ENCODE data around the gene SLC20A1.

The SLC20A1 gene

DNA sequence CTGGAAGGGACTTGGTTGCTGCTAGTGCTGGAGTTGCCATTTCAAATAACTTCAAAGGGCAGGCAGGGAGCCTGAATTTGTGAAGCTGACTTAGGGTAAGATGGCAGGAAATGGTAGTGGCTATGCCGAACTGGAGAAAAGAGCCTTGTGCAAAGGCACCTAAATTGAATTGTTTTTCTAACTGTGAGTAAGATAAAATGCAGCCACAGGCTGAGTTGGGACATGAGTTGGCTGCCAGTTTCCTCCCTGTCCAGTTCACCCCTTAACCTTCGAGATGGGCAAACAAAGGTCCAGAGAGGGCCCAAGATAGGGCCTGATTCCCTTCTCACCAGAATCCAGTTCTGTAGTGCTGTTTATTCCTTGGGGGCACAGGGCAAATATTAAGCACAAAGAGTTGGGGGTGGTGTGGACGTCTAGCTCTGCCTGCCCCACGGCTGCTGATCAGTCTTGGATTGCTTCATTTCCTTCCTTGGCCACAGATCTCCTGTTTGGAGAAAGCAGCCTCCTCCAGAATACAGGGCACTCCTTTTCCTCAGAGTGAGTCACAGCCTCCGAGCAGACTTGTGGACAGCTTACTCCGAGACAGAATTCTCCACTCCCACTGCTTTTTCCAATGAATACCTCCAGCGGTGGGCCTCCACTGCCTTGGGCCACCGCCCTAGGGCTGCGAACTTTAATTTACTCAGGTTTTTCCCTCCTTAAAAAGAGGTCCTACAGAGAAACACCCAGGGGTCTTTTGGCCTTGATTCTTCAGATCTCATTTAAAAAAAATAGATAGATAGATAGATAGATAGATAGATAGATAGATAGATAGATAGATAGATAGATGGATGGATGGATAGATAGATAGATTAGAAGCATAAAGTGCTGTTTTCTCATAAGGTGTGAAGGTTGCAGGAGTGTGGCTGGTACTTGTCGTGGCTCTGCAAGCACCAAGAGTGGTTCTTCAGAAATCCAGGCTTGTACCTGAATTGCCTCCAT, 18.4 kb upstream of the SLC20A1 start:
- no peak for DNase-seq

DNA sequence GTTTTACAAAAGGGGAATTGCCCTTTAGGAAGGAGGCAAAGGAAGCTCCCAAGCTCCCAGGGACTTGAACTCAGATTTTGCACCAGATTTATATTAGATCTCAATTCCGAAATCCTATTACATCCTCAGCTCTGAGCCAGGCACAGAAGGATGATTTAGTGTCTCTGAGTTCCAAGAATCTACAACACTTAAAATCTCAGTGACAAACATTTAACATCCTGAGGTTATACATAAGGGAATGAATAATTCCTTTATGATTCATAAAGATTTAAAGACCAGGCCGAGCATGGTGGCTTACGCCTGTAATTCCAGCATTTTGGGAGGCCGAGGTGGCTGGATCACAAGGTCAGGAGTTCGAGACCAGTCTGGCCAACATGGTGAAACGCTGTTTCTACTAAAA, 16.5 kb upstream of the SLC20A1 start:
- no peak for DNase-seq

DNA sequence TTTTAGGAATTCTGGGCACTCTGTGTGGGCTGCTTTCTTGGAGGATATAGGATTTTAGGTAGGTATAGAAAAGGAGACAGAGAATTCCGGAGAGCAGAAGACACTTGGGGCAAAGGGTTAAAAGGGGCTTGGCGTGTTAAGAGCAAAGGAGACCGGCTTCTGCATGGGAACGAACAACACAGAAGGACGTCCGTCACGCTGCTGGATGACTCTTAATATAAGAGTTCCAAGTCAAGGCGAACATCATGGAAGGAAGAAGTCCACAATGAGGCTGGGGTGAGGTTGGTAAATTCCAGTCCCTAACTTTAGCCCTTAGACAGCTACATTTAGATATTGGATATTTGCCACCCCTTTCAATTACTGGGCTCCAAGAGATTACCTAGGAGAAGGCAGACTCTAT, 15.9 kb upstream of the SLC20A1 start:
- no peak for DNase-seq

DNA sequence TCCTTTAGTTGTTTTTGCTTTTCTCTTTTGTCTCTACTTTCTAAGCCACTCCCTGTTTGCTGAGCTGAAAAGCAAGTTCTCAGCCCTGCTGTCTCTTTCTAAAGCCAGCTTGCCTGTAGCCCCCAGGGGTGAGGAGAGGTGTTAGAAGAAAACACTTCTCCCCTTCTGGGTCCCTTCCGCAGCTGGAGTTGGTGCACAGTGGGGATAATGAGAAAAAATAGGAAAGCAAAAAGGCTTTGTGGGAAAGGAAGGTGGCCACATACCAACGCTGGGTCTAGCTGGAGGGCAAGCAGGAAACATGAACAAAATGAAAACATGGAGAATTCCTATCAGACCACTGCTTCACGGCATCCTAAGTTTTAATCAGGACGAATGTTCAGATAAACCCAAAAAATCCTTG, 15.5 kb upstream of the SLC20A1 start:
- no peak for DNase-seq

DNA sequence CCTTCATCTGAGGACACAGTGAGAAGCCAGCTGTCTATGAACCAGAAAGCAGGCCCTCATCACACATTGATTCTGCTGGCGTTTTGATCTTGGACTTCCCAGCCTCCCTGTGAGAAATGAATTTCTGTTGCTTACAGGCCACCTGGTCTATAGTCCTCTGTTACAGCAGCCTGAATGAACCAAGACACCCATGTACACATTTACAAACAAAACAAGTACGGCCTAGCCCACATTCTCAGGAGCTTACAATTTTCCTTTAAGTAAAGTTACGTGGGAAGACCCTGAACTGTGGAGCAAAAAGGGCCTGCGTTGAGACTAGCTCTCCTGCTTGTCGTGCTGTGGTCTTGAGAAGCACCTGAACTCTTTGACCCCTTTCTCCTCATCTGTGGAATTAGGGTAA, 12.0 kb upstream of the SLC20A1 start:
- no peak for DNase-seq

DNA sequence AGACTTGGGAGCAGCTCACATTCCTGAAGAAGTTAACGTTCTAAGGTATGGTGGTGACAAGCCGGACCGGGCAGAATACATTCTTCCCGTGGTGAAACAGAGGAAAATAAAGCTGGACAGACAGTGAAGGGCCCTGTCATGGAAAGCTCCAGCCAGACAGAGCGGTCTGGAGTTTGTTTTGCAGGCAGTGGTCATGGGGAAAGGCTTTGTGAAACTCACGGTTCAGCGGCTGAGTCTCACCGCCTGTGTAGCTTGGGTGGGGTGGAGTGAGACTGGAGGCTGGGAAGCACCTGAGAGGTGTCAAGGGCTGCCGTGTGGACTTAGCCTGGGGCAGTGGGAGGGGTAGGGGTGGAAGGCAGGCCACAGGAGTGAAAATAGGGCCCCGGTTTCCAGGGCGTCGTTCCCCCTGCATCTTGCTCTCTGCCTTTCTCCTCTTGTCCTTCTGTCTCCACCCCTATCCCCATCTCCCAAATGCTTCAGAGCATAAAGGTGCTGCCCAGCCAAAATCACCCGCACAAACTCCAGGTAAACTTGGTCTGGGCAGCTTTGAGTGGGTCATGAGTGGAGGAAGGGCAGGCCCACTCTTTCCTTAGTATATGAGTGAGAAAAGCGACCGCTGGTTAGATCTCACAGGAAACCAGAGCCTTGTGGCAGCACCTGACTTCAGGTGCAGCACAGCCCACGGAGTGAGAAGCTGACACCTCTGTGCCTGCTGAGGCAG, 11.4 kb upstream of the SLC20A1 start:
- DNase-seq: no peak

DNA sequence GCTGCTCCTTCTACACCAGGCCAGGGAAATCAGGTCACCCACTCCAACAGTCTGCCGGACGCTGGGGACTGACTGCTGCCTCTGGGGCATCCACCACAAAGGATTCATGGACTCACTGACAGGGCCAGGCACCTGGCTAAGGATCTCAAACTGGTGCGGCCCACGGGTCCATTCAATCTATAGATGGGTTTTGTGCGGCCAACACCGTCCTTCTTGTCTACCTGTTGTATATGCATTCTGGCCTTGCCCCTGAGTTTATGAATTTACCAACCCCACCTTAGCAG, 10.9 kb upstream of the SLC20A1 start:
- DNase-seq: no peak

DNA sequence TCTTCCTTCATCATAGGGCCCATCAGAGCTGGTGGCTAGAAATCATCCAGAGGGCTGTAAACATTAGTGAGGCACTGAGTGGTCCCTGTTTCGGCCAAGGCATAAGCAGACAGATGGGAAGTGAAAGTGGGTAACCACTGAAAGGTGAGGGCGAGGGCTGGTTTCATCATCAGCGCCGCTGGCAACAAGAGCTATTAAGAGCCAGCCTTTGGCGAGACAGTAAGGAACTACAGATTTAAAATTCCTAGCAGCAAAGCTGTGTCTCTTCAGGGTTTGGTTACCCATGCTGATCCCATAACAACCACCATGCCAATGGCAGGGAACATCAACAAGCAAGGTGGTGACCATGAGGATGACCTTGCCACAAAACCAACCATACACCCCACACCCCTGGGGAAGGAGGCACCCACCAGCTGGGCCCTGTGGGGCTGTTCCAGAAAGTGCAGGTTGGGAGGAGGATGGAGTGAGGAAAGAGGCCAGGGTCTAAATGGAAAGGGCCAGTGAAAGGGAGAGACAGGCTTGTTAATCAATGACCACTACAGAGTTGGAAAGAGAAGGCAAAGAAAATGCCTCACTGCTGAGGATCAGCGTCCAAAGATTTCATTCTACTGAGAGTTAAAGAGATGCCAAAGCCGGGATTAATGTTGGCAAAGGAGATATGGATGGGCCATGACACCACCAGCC, 9.0 kb upstream of the SLC20A1 start:
- no peak for DNase-seq

DNA sequence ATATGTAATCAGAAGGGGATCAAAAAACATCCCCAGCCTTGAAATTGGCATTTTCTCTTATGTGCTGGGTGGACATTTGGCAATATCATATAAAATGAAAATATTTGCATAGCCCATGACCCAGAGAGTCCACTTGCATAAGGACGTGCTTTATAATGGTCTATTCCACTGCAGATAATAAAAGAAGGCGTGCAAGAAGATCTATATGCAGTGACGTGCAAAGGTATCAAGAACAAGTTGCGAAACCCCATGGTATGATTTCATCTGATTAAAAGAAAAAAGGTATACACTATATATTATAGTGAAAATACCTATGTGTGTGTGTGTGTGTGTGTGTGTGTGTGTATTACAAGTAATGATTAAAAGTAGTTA, 8.5 kb upstream of the SLC20A1 start:
- no peak for DNase-seq

DNA sequence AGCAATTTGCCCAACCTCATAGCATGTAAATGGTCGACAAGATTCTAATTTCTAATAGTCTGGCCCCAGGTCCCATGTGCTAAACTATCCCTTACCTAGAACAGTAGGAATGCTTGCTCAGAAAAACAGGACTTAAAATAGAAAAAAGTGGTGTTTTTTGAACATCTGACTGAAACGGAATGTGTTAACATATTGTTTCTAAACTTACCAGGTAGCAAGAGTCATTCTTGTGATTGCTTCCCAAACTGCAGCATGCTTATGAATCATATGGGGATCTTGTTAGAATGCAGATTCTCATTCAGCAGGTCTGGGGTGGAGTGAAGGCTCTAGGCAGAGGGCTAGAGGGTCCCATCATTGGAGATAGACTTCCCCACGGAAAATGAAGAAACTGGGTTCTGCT, 5.8 kb upstream of the SLC20A1 start:
- no peak for DNase-seq

DNA sequence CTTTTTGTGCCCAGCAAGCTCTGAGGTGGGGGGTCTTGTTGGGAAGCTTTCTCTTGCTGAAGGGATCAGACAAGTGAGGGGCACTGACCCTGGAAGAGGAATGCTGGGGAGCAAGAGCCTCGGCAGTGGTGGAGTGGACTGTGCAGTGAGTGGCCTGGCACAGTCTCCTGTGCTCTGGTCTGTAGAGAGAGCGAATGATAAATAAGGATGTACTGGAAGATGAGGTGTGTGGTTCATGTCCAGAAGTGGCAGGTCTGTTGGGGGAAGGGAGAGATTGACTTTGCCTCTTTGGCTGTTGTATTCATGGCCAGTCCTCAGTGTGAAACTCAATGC, 5.3 kb upstream of the SLC20A1 start:
- DNase-seq: no peak

DNA sequence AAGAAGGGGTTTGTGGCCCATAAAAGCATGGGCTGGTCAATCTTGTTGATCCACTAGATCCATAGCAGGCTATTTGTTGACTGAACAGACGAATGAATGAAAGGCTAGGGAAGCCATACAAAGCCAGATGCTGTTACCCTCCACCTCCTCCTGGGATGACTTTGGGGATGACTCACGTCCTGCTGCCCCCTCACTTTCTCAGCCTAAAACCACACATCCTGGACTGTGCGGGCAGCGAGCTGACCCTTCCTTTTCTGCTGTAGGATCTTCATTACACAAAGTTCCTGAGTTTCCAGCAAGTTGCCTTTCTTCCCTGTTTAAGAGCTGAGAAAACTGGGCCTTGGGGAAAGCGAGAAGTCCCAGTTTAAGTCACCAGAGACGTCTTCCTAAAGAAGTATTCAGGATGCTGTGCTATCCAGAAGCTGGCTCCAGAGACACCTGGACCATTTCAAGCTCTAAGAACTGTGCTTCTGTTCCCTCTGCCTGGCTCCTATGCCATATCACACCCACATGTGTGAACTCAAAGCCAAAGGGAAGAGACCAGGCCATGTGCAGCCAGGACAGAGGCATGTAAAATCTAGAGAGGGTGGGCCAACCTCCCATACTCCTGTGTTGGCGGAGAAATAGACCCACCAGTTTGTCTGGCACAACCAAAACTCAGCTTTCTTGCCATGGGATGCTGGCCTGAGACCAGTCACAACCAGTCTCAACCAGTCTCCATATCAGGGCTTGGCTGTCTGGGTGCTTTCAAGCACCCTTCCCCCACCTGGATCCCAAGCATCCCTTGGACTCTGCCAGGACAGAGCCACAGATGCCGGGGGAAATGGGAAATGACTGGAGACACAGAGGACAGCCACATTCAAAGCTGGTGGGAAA, 4.7 kb upstream of the SLC20A1 start:
- no peak for DNase-seq

DNA sequence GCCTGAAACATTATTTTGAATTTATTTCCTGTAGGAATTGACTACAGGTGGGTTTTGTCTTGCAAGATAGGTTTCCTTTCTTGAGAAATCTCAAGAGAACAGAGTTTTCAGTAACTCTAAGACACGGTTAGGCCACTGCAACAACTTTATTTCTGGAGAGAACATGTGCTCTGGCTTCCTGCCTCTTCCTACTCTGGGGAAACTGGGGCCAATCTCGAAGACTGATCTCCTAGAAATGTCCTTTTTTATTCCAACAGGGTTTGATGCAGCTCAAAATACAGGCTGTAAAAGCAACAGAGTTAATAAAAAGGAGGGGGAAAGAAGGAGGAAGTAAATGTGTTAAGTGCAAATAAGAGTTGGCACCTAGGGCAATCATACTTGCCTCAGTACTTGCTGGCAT, 4.0 kb upstream of the SLC20A1 start:
- DNase-seq: no peak

DNA sequence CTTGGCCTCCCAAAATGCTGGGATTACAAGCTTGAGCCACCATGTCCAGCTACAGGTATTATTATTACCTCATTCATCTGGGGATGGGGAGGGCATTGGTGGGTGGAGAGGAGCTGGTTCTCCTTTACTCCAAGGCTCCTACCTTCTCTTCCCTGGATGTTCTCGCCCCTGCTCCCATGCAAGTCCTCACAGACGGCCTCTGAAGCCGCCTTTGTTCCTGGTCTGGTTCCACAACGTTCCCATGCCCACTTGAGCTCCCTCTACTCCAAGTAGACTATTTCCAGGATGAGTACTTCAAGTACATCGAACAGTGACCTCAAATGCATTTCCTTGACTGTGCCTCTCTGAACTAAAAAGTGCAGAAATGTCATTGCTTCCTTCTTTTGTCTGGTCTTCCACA, 3.2 kb upstream of the SLC20A1 start:
- no peak for DNase-seq

DNA sequence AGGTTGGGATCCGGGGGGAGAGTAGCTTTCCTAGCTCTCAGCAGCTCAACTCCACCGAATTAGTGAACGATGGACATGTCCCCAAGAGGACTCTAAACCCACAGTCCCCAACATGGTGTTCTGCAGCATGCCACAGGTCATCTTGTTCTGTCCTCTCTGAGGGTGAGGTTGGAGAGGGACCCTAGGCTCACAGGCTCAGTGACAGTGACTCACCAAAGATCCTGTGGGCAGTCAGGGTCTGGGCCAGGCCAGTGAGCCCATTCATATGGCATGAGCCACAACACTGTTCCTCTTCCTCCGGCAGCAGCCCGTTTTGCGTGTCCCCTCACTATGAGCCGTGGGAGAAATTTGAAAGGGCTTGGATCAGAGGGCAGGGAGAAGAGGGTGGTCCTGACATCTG, 2.8 kb upstream of the SLC20A1 start:
- no peak for DNase-seq

DNA sequence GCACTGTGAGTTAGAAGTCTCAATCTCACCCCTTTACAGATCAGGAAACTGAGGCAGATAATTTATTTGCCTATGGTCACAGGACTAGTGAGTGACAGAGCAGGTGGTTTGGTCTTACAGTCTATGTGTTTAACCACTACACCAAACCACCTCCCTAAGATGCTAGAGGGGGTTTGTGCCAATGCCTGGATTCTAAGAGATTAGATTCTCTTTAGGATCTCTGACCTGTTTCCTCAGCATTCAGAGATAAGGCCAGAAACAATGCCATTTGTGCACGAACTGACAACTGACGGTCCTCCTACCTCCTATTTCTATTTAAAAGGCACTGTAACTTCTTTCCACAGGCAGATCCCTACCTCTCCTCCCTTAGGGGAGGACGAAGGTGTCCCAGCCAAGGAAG, 2.3 kb upstream of the SLC20A1 start:
- DNase-seq: no peak

DNA sequence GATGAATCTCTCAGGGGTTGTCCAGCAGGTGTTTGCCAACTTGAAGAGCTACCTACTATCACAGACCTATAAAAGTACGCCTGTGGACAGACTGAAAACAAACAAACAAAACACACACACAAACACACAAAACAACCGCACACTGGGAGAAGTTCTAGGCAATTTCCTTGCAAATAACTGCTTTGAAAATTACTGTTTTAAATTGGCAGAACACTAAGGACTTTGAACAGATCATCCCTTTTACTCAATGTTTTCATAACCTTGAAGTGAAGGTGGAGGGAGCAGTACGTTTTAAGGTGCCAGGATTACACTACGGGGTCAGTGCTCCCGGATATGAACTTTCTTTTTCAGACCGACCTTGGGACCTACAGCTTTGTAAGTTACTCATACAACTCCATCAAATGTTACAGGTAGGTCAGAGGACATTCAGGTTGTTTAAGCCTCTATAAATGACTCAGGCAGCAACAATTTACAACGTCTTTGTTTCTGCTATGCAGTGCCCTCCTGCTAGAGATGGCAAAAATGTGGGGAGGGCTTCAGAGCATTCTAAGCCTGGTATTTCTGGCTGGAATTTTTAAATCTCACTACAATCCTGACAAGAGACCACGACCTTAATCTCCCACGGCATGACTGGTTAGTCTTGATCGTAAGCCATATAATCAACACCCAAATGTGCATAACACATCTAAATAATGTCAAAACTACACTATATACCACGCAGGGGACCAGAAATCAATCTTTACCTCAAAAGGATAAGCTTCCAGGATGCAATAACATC, 1.4 kb upstream of the SLC20A1 start:
- no peak for DNase-seq

DNA sequence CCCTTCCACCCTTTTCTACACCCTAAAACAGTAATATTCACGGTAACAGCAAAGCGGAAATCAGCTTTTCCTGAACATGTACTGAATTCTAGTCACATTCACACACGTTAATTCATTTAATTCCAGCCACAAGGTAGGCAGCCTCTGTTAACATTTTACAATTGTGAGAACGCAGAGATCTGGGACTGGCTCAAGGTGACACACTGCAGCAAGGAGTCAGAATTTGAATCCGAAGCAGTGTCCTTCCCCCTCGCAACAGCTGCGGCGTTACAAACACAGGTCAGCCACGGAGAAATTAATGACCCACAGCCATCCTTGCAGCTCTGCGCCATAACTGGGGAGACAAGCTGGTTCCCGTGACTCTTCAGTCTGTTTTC, 818 bp upstream of the SLC20A1 start:
- DNase-seq: peak; percentile 19

DNA sequence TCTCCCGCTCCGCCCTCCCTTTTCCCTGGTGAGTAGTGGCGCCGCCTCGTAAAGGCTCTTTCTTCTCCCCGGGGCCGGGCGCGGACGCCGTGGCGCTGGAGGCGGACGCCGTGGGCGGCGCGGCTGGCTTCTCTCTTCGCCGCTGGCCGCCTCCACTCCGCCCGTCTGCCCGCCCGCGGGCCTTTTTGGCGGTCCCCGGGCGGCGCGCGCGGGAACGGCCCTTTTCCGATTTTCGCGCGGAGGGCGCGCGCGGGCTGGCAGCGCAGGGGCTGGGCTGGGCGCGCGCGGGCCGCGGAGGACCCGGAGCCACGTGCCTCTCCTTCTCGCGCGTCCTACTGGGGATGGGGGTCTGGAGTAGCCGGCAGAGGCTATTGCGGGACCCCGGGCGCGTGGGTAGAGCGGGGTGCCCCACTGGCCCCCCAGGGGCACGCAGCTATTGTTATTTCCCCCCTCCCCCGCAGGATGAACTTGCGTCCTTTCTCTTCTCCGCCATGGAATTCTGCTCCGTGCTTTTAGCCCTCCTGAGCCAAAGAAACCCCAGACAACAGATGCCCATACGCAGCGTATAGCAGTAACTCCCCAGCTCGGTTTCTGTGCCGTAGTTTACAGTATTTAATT, 472 bp downstream of the SLC20A1 start:
- DNase-seq: no peak

DNA sequence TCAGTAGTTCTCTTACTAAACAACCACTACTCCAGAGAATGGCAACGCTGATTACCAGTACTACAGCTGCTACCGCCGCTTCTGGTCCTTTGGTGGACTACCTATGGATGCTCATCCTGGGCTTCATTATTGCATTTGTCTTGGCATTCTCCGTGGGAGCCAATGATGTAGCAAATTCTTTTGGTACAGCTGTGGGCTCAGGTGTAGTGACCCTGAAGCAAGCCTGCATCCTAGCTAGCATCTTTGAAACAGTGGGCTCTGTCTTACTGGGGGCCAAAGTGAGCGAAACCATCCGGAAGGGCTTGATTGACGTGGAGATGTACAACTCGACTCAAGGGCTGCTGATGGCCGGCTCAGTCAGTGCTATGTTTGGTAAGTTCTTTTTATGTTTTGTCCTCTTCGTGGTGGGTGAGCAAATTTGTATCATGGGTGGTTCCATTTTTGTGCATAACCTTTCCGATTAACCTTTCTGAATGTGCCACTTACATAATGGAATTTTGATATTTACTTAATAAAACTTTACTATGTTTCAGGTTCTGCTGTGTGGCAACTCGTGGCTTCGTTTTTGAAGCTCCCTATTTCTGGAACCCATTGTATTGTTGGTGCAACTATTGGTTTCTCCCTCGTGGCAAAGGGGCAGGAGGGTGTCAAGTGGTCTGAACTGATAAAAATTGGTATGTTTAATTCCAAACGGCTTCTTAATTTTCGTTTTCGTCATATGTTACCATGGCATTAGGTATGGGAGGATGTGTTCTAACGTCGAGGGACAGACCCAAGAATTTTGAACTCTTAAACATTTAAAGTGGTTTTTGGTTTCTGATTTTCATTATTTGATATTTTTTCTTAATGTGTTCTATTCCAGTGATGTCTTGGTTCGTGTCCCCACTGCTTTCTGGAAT, 1.3 kb downstream of the SLC20A1 start:
- peak; percentile 5 for DNase-seq

DNA sequence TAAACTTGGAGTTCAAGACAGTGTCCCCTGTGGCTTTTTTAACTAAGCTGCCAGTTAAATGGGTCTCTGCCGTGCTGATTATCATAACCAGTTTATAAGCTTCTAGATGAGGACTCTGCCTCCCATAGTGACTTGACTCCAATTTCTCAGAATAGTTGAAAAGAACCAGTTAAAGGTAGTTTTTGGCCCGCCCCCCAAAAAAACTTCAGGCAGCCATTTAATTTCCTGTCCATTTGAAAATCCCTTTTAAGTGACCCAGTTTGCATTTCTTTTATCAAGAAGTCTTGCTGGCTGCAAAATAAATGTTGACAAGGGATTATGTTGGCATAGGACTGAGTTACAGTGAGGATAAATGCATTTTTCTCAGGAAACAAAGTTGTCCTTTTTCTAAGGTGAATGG, 2.3 kb downstream of the SLC20A1 start:
- DNase-seq: no peak

All from DMS153 (cell line).